GM23338 (cell line): ENCODE results near the gene CSF2.

Source experiments
- CREB1 ChIP-seq: fragments of 250-450 bp; sonication (Bioruptor Pico); IDR thresholded peaks from 2 replicates; pipeline ENCODE4 v1.5.0; 2020; ENCODE audit warnings: low read depth, mild to moderate bottlenecking, moderate library complexity
- CTCF ChIP-seq, 2 experiments: fragments of 200-600 bp in 1 of 2; sonication (generic) in 1 of 2; conservative IDR thresholded peaks; 2 replicates each; pipeline versions ENCODE4 v1.5.1 to v1.6.1; 2016 to 2017; ENCODE audit warnings: antibody characterized with exemption in 2 of 2, low read depth in 2 of 2, mild to moderate bottlenecking in 2 of 2, moderate library complexity in 1 of 2
- ETS1 ChIP-seq: IDR thresholded peaks from 2 replicates; pipeline ENCODE4 v1.6.1; 2016; ENCODE audit warnings: antibody characterized with exemption
- EZH2 ChIP-seq: fragments of 200-600 bp; sonication (generic); IDR thresholded peaks from one replicate; pipeline ENCODE4 v1.8.0; 2017; ENCODE audit warnings: antibody characterized with exemption, mild to moderate bottlenecking, low read depth; ENCODE audit not compliant: unreplicated experiment
- EZH2phosphoT487 ChIP-seq: fragments of 200-600 bp; sonication (generic); IDR thresholded peaks from one replicate; pipeline ENCODE4 v1.8.1; 2018; ENCODE audit warnings: antibody characterized with exemption; ENCODE audit not compliant: unreplicated experiment
- JUNB ChIP-seq: IDR thresholded peaks from one replicate; pipeline ENCODE4 v1.6.1; 2016; ENCODE audit warnings: antibody characterized with exemption; ENCODE audit not compliant: unreplicated experiment
- POLR2AphosphoS5 ChIP-seq: IDR thresholded peaks from 2 replicates; pipeline ENCODE4 v1.6.1; 2016; ENCODE audit warnings: antibody characterized with exemption, low read depth
- REST ChIP-seq: IDR thresholded peaks from one replicate; pipeline ENCODE4 v1.6.1; 2018; ENCODE audit warnings: antibody characterized with exemption; ENCODE audit not compliant: unreplicated experiment
- ZNF114 ChIP-seq: fragments of 250-450 bp; sonication (Bioruptor Pico); IDR thresholded peaks from 2 replicates; pipeline ENCODE4 v1.5.0; 2020; ENCODE audit warnings: mild to moderate bottlenecking, moderate library complexity
- ZNF331 ChIP-seq: fragments of 250-450 bp; sonication (Bioruptor Pico); IDR thresholded peaks from 2 replicates; pipeline ENCODE4 v1.5.0; 2020; ENCODE audit warnings: low read depth, mild to moderate bottlenecking, moderate library complexity
- ZNF462 ChIP-seq: fragments of 250-450 bp; sonication (Bioruptor Pico); IDR thresholded peaks from 2 replicates; pipeline ENCODE4 v1.5.0; 2020; ENCODE audit warnings: mild to moderate bottlenecking, moderate library complexity

- TF ChIP-seq EZH2: no peak
- TF ChIP-seq ZNF462: no peak
- no peak for TF ChIP-seq REST
- no peak for TF ChIP-seq CTCF (conservative IDR thresholded peaks at IDR 0.05; ENCODE audit: low read depth in 2 of 2)
- no peak for TF ChIP-seq POLR2AphosphoS5
- TF ChIP-seq EZH2phosphoT487: no peak
- TF ChIP-seq JUNB: no peak
- no peak for TF ChIP-seq CREB1
- no peak for TF ChIP-seq ZNF331 (CRISPR knock-in tag)
- no peak for TF ChIP-seq ETS1
- TF ChIP-seq ZNF114: no peak
These were observed 21.5 kb downstream of the CSF2 start for GRCh38 chr5:132095077-132095410.
